K562 (cell line): ENCODE data around the gene IL13. TPM values are rescaled to one million over a fixed set of nuclear protein-coding genes. Genes with fewer than 3 reads are reported as not detected.
A peak's percentile ranks its signal among the peaks of the same experiment; 100 is the strongest.

Experiments used
- ATAC-seq: fragments of 200-7000 bp; cut with Tn5 transposase; 3 replicates; pipeline ENCODE4 v1.9.1; 2020; ENCODE audit warnings: moderate library complexity
- BruUV-seq: library from RNA; stranded (reverse); fragments of 400-500 nt; replicated peaks from 2 replicates; lab custom pipeline; 2021; lab: Mats Ljungman, UMichigan
- CTCF ChIA-PET: fragments of 300-600 bp; formaldehyde crosslinking; extraction: SDS; loops from one replicate; lab custom pipeline; 2021; ENCODE audit warnings: low intra/inter-chr PET ratio; lab: Yijun Ruan, JAX
- POLR2A ChIA-PET: fragments of 300-600, 350-650 bp; sonication (Branson Sonifier 250); formaldehyde crosslinking; extraction: SDS; loops from one replicate; lab custom pipeline; 2021; ENCODE audit warnings: antibody characterized with exemption, inconsistent platforms; lab: Yijun Ruan, JAX
- DNase-seq, 4 experiments: peaks; one replicate each; pipeline versions ENCODE4 v3.0.0 to v3.0.0-alpha.2; 2011 to 2018; ENCODE audit warnings: low spot score in 3 of 4, mixed read lengths in 3 of 4; ENCODE audit errors: extremely low read depth in 1 of 4
- FAIRE-seq: peaks from 2 replicates; lab custom pipeline; 2011; peaks lifted over from hg19 to GRCh38; lab: Jason Lieb, UNC
- H2AFZ ChIP-seq: 2 replicates; pipeline ENCODE4 v1.6.0; 2011; ENCODE audit warnings: low read depth, low read length, control low read depth, inconsistent platforms
- H3K27ac ChIP-seq: fragments of 200-600 bp; 3 replicates; pipeline ENCODE4 v1.8.0; 2011; ENCODE audit warnings: low read depth, mild to moderate bottlenecking, control low read depth, inconsistent platforms, low read length, moderate library complexity, mixed read lengths; ENCODE audit errors: extremely low read depth
- H3K27me3 ChIP-seq, 2 experiments: fragments of 300-600 bp in 1 of 2; 2 replicates in 1 of 2; 3 replicates in 1 of 2; pipeline versions ENCODE4 v1.6.0 to v1.8.0; 2011; ENCODE audit warnings: inconsistent platforms in 2 of 2, low read length in 2 of 2, mild to moderate bottlenecking in 1 of 2, mixed read lengths in 1 of 2, moderate library complexity in 1 of 2; ENCODE audit not compliant: control insufficient read depth in 2 of 2, insufficient read depth in 2 of 2
- H3K36me3 ChIP-seq: fragments of 300-600 bp; 3 replicates; pipeline ENCODE4 v1.8.0; 2011; ENCODE audit warnings: mild to moderate bottlenecking, low read length, inconsistent platforms; ENCODE audit not compliant: control insufficient read depth, insufficient read depth
- H3K4me1 ChIP-seq, 2 experiments: fragments of 200-600 bp in 1 of 2; replicated peaks in 1 of 2; 2 replicates in 1 of 2; 3 replicates in 1 of 2; pipeline versions ENCODE4 v1.5.1 to v1.8.0; 2011; ENCODE audit warnings: inconsistent platforms in 2 of 2, low read length in 2 of 2, mild to moderate bottlenecking in 1 of 2, mixed read lengths in 1 of 2, moderate library complexity in 1 of 2; ENCODE audit not compliant: control insufficient read depth in 2 of 2, insufficient read depth in 2 of 2
- H3K4me2 ChIP-seq: 2 replicates; pipeline ENCODE4 v1.6.1; 2011; ENCODE audit warnings: low read length, control low read depth, inconsistent platforms, mixed read lengths; ENCODE audit not compliant: insufficient read depth
- H3K4me3 ChIP-seq: fragments of 200-600 bp; sonication (generic), shearing (Covaris generic); 2 replicates; pipeline ENCODE4 v1.5.1; 2016; ENCODE audit warnings: control low read depth, inconsistent platforms
- H3K79me2 ChIP-seq: fragments of 200-600 bp; 3 replicates; pipeline ENCODE4 v1.8.0; 2011; ENCODE audit warnings: low read length, inconsistent platforms; ENCODE audit not compliant: control insufficient read depth, insufficient read depth
- H3K9ac ChIP-seq, 2 experiments: 2 replicates each; pipeline versions ENCODE4 v1.6.0 to v1.6.1; 2011; ENCODE audit warnings: low read depth in 2 of 2, low read length in 2 of 2, control low read depth in 1 of 2, inconsistent platforms in 1 of 2, mild to moderate bottlenecking in 1 of 2, mixed read lengths in 1 of 2; ENCODE audit not compliant: insufficient read depth in 1 of 2
- H3K9me1 ChIP-seq: one replicate; pipeline ENCODE4 v1.6.0; 2011; ENCODE audit warnings: inconsistent platforms, mild to moderate bottlenecking, low read length, moderate library complexity; ENCODE audit not compliant: control insufficient read depth, insufficient read depth
- H3K9me3 ChIP-seq: replicated peaks from 2 replicates; pipeline ENCODE4 v1.5.1; 2011; ENCODE audit warnings: low read depth, low read length, inconsistent platforms; ENCODE audit not compliant: control insufficient read depth, insufficient read depth
- H4K20me1 ChIP-seq: replicated peaks from 2 replicates; pipeline ENCODE4 v1.6.1; 2011; ENCODE audit warnings: low read length, inconsistent platforms, mixed read lengths; ENCODE audit not compliant: control insufficient read depth, insufficient read depth
- CBFA2T3 ChIP-seq: fragments of 450-650 bp; IDR thresholded peaks from 2 replicates; pipeline ENCODE4 v1.6.1; 2017
- FOXA1 ChIP-seq: fragments of 450-650 bp; IDR thresholded peaks from 2 replicates; pipeline ENCODE4 v1.6.1; 2016; ENCODE audit warnings: mild to moderate bottlenecking, borderline replicate concordance
- FOXK1 ChIP-seq: sonication (generic); formaldehyde crosslinking; IDR thresholded peaks from 2 replicates; pipeline ENCODE4 v1.8.0; 2022; ENCODE audit warnings: missing genetic modification reagents, mild to moderate bottlenecking, borderline replicate concordance
- GABPB1 ChIP-seq: sonication (generic); formaldehyde crosslinking; IDR thresholded peaks from 2 replicates; pipeline ENCODE4 v1.8.0; 2022; ENCODE audit warnings: mild to moderate bottlenecking, missing genetic modification reagents
- PML ChIP-seq: IDR thresholded peaks from 2 replicates; pipeline ENCODE4 v1.6.1; 2012; ENCODE audit warnings: low read length, inconsistent platforms
- REST ChIP-seq, 2 experiments: fragments of 450-650 bp; formaldehyde crosslinking in 1 of 2; IDR thresholded peaks; 2 replicates each; pipeline versions ENCODE4 v1.4.0 to v1.6.1; 2014 to 2020; ENCODE audit warnings: mild to moderate bottlenecking in 2 of 2, borderline replicate concordance in 1 of 2, low read depth in 1 of 2
- RFX7 ChIP-seq: fragments of 250-450 bp; sonication (Bioruptor Pico); IDR thresholded peaks from 2 replicates; pipeline ENCODE4 v1.5.1; 2021; ENCODE audit warnings: mild to moderate bottlenecking
- SRSF1 ChIP-seq: fragments of 200-400 bp; formaldehyde crosslinking; IDR thresholded peaks from 2 replicates; pipeline ENCODE4 v1.6.1; 2017; ENCODE audit warnings: mild to moderate bottlenecking, low read depth, low read length, moderate library complexity
- TARDBP ChIP-seq: fragments of 450-650 bp; IDR thresholded peaks from 2 replicates; pipeline ENCODE4 v1.6.1; 2016
- TBL1XR1 ChIP-seq, 2 experiments: IDR thresholded peaks; 2 replicates each; pipeline ENCODE4 v1.6.1; 2012; ENCODE audit warnings: improper control_type of control experiment in 2 of 2, low read length in 2 of 2, mild to moderate bottlenecking in 1 of 2
- ZC3H4 ChIP-seq: sonication (generic); formaldehyde crosslinking; IDR thresholded peaks from 2 replicates; pipeline ENCODE4 v1.9.0; 2021; ENCODE audit warnings: missing genetic modification reagents, borderline replicate concordance
- ZNF12 ChIP-seq: sonication (generic); formaldehyde crosslinking; IDR thresholded peaks from 2 replicates; pipeline ENCODE4 v1.4.0; 2020; ENCODE audit warnings: mild to moderate bottlenecking, missing genetic modification reagents
- ZNF232 ChIP-seq: sonication (generic); formaldehyde crosslinking; IDR thresholded peaks from 2 replicates; pipeline ENCODE4 v1.8.0; 2022; ENCODE audit warnings: mild to moderate bottlenecking, missing genetic modification reagents
- ZNF551 ChIP-seq: fragments of 250-450 bp; sonication (Bioruptor Pico); IDR thresholded peaks from 2 replicates; pipeline ENCODE4 v1.5.0; 2021; ENCODE audit warnings: mild to moderate bottlenecking, moderate library complexity
- WGBS: fragments of 100-300 bp; shearing (Covaris generic); methylation state at CpG from one replicate; pipeline ENCODE4 v1.1.6; 2016; ENCODE audit warnings: low coverage, mixed read lengths; ENCODE audit not compliant: insufficient coverage; ENCODE audit errors: missing lambda C conversion rate; 5-methylcytosine and 5-hydroxymethylcytosine counted together
- in situ Hi-C: fragments of 300-500 bp; cut with MboI; formaldehyde crosslinking; loops from 4 replicates; pipeline ENCODE4 v1.15.0; 2018; ENCODE audit warnings: inconsistent platforms, mixed read lengths
- intact Hi-C: fragments of 100-400 bp; cut with micrococcal nuclease; formaldehyde crosslinking; loops from 2 replicates; pipeline ENCODE4 v1.14.2; 2022
- polyA plus RNA-seq, 8 experiments: library from polyadenylated mRNA; depleted of rRNA in 4 of 8; stranded (reverse) in 5 of 8; unstranded in 3 of 8; fragments of >200 nt; fragmentation: Nextera tagmentation in 2 of 8; fragmentation: Illumina TruSeq in 1 of 8; extraction: Ambion mirVana in 2 of 8; extraction: Trizol in 1 of 8; gene quantifications; 2 replicates each; pipeline versions ENCODE4 v1.2.1 to v1.2.3, GENCODE V29; 2011 to 2014; ENCODE audit warnings: inconsistent platforms in 1 of 8, missing spikeins in 1 of 8
- total RNA-seq, 7 experiments: library from RNA; depleted of rRNA in 6 of 7; stranded (reverse); fragments of >200 nt in 6 of 7; fragmentation: Illumina TruSeq in 2 of 7; extraction: Trizol in 2 of 7; gene quantifications; 2 replicates each; pipeline versions ENCODE4 v1.2.1 to v1.2.3, GENCODE V29; 2011 to 2021; ENCODE audit warnings: low replicate concordance in 1 of 7

Gene IL13
- total and polyA plus RNA-seq, 9 of the 15 experiments (the other 6 are each of a cell fraction or from before 2014, with no cell fraction given), result not detected

GRCh38 chr5:132673488-132673887 lies 15.5 kb downstream of the IL13 start (continued):
- TF ChIP-seq CBFA2T3 (peak; percentile 42), RFX7 (no peak), ZNF12 (no peak)

- Histone ChIP-seq H3K79me2 (no peaks in the 10 kb centered on the region), H4K20me1 (no peaks in the 10 kb centered on the region), H3K36me3 (no peaks in the 10 kb centered on the region), H3K4me3 (no peak within 1 kb of the TSS), H2AFZ (peak within 1 kb of the TSS; percentile 85), H3K4me1 (peaks cover 22 to 40% of the 10 kb centered on the region in 2 experiments; a peak in 4 of 5 replicates), H3K9me1 (no peaks in the 10 kb centered on the region), H3K9ac (peak within 1 kb of the TSS; percentile 21 to 86; a peak in 3 of 4 replicates), H3K27ac (no peak within 1 kb of the TSS; the same call in 2 of the 3 replicates), H3K9me3 (no peaks in the 10 kb centered on the region), H3K4me2 (peak within 1 kb of the TSS; percentile 48), H3K27me3 (no peaks in the 10 kb centered on the region)
- POLR2A ChIA-PET, result interaction anchor here (1.1 to 2.2 kb wide), 5 partner anchors 10 to 42 kb away, joined by 3 to 12 read pairs (median 5); no protein-coding TSS in a partner anchor
- FAIRE-seq (peak; percentile 49), DNase-seq (no peak), ATAC-seq (peak; percentile 10; the same call in 2 of the 3 replicates)
- WGBS, result 50% methylated on average over 14 of the region's 14 CpGs
- intact Hi-C loops (loop anchor here (10.0 kb wide), 1 partner anchor 211 kb away; no protein-coding TSS in a partner anchor), in situ Hi-C loops (no loop called here)
- CTCF ChIA-PET, result no interaction called here
- no TSS peak for BruUV-seq
- TF ChIP-seq ZC3H4 (no peak), ZNF232 (no peak), SRSF1 (no peak), FOXA1 (no peak), TARDBP (no peak), FOXK1 (CRISPR knock-in tag) (no peak), GABPB1 (CRISPR knock-in tag) (no peak), REST (IDR thresholded peaks at IDR 0.05; ENCODE audit: borderline replicate concordance) (no peak), REST (CRISPR knock-in tag; IDR thresholded peaks at IDR 0.05; ENCODE audit: low read depth) (no peak), PML (no peak), TBL1XR1 (IDR thresholded peaks at IDR 0.05; ENCODE audit: low read length in 2 of 2) (no peak), ZNF551 (CRISPR knock-in tag) (no peak)
Observed at GRCh38 chr5:132673939-132674630, 16.1 kb downstream of the IL13 start, which contains the start of gene IL4. IL4 (plus strand) TSS chr5:132673989; CDS start chr5:132674051, 62 bp downstream.
